GM23338 (cell line): ENCODE data around the gene TRIM44. TPM values are rescaled to one million over a fixed set of nuclear protein-coding genes. Genes with fewer than 3 reads are reported as not detected.

Source experiments
- ATAC-seq: fragments of 200-7000 bp; cut with Tn5 transposase; 3 replicates; pipeline ENCODE4 v1.9.1; 2020
- DNase-seq: peaks from one replicate; pipeline ENCODE4 v3.0.0-alpha.2; 2015; ENCODE audit warnings: low spot score
- H2AFZ ChIP-seq: fragments of 200-600 bp; sonication (generic); 2 replicates; pipeline ENCODE4 v1.8.0; 2016; ENCODE audit warnings: antibody characterized with exemption, mild to moderate bottlenecking, moderate library complexity
- H3F3A ChIP-seq: fragments of 200-600 bp; sonication (generic); replicated peaks from 2 replicates; pipeline ENCODE4 v1.8.0; 2017; ENCODE audit warnings: antibody characterized with exemption, mixed run types, low read depth
- H3K27ac ChIP-seq: fragments of 200-600 bp; sonication (generic); 2 replicates; pipeline ENCODE4 v1.6.1; 2016; ENCODE audit warnings: low read depth
- H3K27me3 ChIP-seq: fragments of 200-600 bp; sonication (generic); 2 replicates; pipeline ENCODE4 v1.8.0; 2016; ENCODE audit warnings: mild to moderate bottlenecking, mixed run types, moderate library complexity; ENCODE audit not compliant: insufficient read depth
- H3K36me3 ChIP-seq: fragments of 200-600 bp; sonication (generic); 2 replicates; pipeline ENCODE4 v1.8.0; 2016; ENCODE audit warnings: mild to moderate bottlenecking; ENCODE audit not compliant: insufficient read depth
- H3K4me1 ChIP-seq: fragments of 200-600 bp; sonication (generic); 2 replicates; pipeline ENCODE4 v1.8.0; 2016; ENCODE audit warnings: mild to moderate bottlenecking, moderate library complexity; ENCODE audit not compliant: insufficient read depth
- H3K4me2 ChIP-seq: fragments of 200-600 bp; sonication (generic); 2 replicates; pipeline ENCODE4 v1.7.1; 2017; ENCODE audit warnings: mixed run types
- H3K4me3 ChIP-seq: fragments of 200-600 bp; sonication (generic); 2 replicates; pipeline ENCODE4 v1.6.1; 2016; ENCODE audit warnings: mixed run types
- H3K79me2 ChIP-seq: fragments of 200-600 bp; sonication (generic); replicated peaks from 2 replicates; pipeline ENCODE4 v1.8.0; 2017; ENCODE audit warnings: mild to moderate bottlenecking; ENCODE audit not compliant: insufficient read depth
- H3K9me2 ChIP-seq: fragments of 200-600 bp; sonication (generic); 2 replicates; pipeline ENCODE4 v1.8.0; 2017; ENCODE audit not compliant: insufficient read depth
- H4K20me1 ChIP-seq: fragments of 200-600 bp; sonication (generic); replicated peaks from 2 replicates; pipeline ENCODE4 v1.8.0; 2017; ENCODE audit warnings: mild to moderate bottlenecking; ENCODE audit not compliant: insufficient read depth
- H3K27ac Mint-ChIP-seq: 2 replicates; pipeline ENCODE4 v1.8.0; 2020; ENCODE audit warnings: inconsistent platforms, mild to moderate bottlenecking, moderate library complexity, mixed read lengths
- H3K27me3 Mint-ChIP-seq: 3 replicates; pipeline ENCODE4 v1.8.0; 2022; ENCODE audit warnings: low read depth, mild to moderate bottlenecking, moderate library complexity, mixed read lengths, inconsistent platforms; ENCODE audit not compliant: insufficient read depth, poor library complexity
- H3K36me3 Mint-ChIP-seq: 3 replicates; pipeline ENCODE4 v1.8.0; 2021; ENCODE audit warnings: low read depth, mild to moderate bottlenecking, inconsistent platforms, moderate library complexity, mixed read lengths
- H3K4me1 Mint-ChIP-seq: 3 replicates; pipeline ENCODE4 v1.8.0; 2020; ENCODE audit warnings: mild to moderate bottlenecking, inconsistent platforms, mixed read lengths
- H3K4me3 Mint-ChIP-seq: 3 replicates; pipeline ENCODE4 v1.8.0; 2021; ENCODE audit warnings: moderate library complexity, mild to moderate bottlenecking, inconsistent platforms, mixed read lengths
- H3K9me3 Mint-ChIP-seq: 3 replicates; pipeline ENCODE4 v1.8.0; 2020; ENCODE audit warnings: moderate library complexity, mild to moderate bottlenecking, inconsistent platforms, mixed read lengths
- CREB1 ChIP-seq: fragments of 250-450 bp; sonication (Bioruptor Pico); IDR thresholded peaks from 2 replicates; pipeline ENCODE4 v1.5.0; 2020; ENCODE audit warnings: low read depth, mild to moderate bottlenecking, moderate library complexity
- ETS1 ChIP-seq: IDR thresholded peaks from 2 replicates; pipeline ENCODE4 v1.6.1; 2016; ENCODE audit warnings: antibody characterized with exemption
- EZH2 ChIP-seq: fragments of 200-600 bp; sonication (generic); IDR thresholded peaks from one replicate; pipeline ENCODE4 v1.8.0; 2017; ENCODE audit warnings: antibody characterized with exemption, mild to moderate bottlenecking, low read depth; ENCODE audit not compliant: unreplicated experiment
- EZH2phosphoT487 ChIP-seq: fragments of 200-600 bp; sonication (generic); IDR thresholded peaks from one replicate; pipeline ENCODE4 v1.8.1; 2018; ENCODE audit warnings: antibody characterized with exemption; ENCODE audit not compliant: unreplicated experiment
- POLR2AphosphoS5 ChIP-seq: IDR thresholded peaks from 2 replicates; pipeline ENCODE4 v1.6.1; 2016; ENCODE audit warnings: antibody characterized with exemption, low read depth
- ZNF114 ChIP-seq: fragments of 250-450 bp; sonication (Bioruptor Pico); IDR thresholded peaks from 2 replicates; pipeline ENCODE4 v1.5.0; 2020; ENCODE audit warnings: mild to moderate bottlenecking, moderate library complexity
- ZNF462 ChIP-seq: fragments of 250-450 bp; sonication (Bioruptor Pico); IDR thresholded peaks from 2 replicates; pipeline ENCODE4 v1.5.0; 2020; ENCODE audit warnings: mild to moderate bottlenecking, moderate library complexity
- polyA plus RNA-seq: library from polyadenylated mRNA; unstranded; fragments of >200 nt; fragmentation: Nextera tagmentation; extraction: Ambion mirVana; gene quantifications from 2 replicates; pipeline ENCODE4 v1.2.1, GENCODE V29; 2016
- total RNA-seq: library from RNA; depleted of rRNA; stranded (reverse); fragments of >200 nt; shearing (Covaris generic); gene quantifications from 2 replicates; pipeline ENCODE4 v1.2.3, GENCODE V29; 2014

TRIM44 gene
- total and polyA plus RNA-seq, 2 experiments from 2014 or later = 10.3 to 10.4 TPM

DNA sequence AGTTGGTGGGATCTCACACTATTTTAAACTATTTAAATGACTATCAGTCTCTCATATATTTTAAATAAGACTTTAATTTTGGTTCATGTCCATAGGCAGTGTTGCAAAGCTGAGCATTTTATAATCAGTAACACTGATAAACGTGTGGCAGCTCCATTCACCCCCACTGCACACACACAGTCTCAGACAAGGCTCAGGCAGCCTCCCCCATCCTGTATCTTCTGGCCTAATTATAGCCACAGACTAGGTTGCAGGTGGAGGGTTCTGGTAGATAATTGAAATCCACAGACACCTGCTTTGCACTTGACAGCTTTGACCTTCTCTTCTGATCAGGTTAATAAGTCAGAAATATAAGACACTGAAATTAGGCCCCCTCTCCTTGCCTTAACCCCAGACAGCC lies 162.8 kb downstream of the TRIM44 start (continued):
- TF ChIP-seq ZNF462 (CRISPR knock-in tag) = no peak
- no peak for TF ChIP-seq ETS1

- no peak overlapping the region for H3K27ac Mint-ChIP-seq
- H3K36me3 Mint-ChIP-seq = no peaks in the 10 kb centered on the region
- H3K27me3 Mint-ChIP-seq = peaks cover 6% of the 10 kb centered on the region
- Histone ChIP-seq H3F3A (no peaks in the 10 kb centered on the region), H3K27ac (no peak overlapping the region), H3K79me2 (no peaks in the 10 kb centered on the region), H3K4me1 (no peaks in the 10 kb centered on the region), H2AFZ (no peak overlapping the region), H3K4me3 (no peak overlapping the region), H4K20me1 (no peaks in the 10 kb centered on the region; the same call in 1 of the 2 replicates), H3K4me2 (no peak overlapping the region), H3K36me3 (no peaks in the 10 kb centered on the region), H3K27me3 (no peaks in the 10 kb centered on the region), H3K9me2 (0 out of 2 replicates have a peak, but pooled peaks cover 5% of the 10 kb centered on the region)
- DNase-seq (no peak), ATAC-seq (no peak)
- H3K4me3 Mint-ChIP-seq = no peak overlapping the region
- no peaks in the 10 kb centered on the region for H3K9me3 Mint-ChIP-seq
- H3K4me1 Mint-ChIP-seq = peaks cover 7% of the 10 kb centered on the region; the same call in 2 of the 3 replicates
- no peak for TF ChIP-seq CREB1
- no peak for TF ChIP-seq EZH2phosphoT487
- TF ChIP-seq EZH2 = no peak
- no peak for TF ChIP-seq ZNF462 (CRISPR knock-in tag)
- no peak for TF ChIP-seq POLR2AphosphoS5
- no peak for TF ChIP-seq ETS1
- TF ChIP-seq ZNF114 = no peak
These were observed 163.4 kb downstream of the TRIM44 start for GRCh38 chr11:35826006-35826405.
